Mucosa of rectum (tissue), 2 donors: Measurements from ENCODE around the gene SLC35G6.

Experiments used
- H3K27ac ChIP-seq, 2 donors: one replicate each; pipeline ENCODE4 v1.7.0; 2013; ENCODE audit warnings: inconsistent platforms in 2 of 2, low read depth in 2 of 2, low read length in 2 of 2
- H3K27me3 ChIP-seq, 2 donors: one replicate each; pipeline ENCODE4 v1.7.0; 2013; ENCODE audit warnings: low read length in 2 of 2; ENCODE audit not compliant: control insufficient read depth in 2 of 2, insufficient read depth in 2 of 2
- H3K36me3 ChIP-seq, 2 donors: one replicate each; pipeline ENCODE4 v1.7.0; 2013; ENCODE audit warnings: low read length in 2 of 2; ENCODE audit not compliant: control insufficient read depth in 2 of 2, insufficient read depth in 2 of 2
- H3K4me1 ChIP-seq, 2 donors: one replicate each; pipeline ENCODE4 v1.7.0; 2013; ENCODE audit warnings: low read length in 2 of 2, mild to moderate bottlenecking in 1 of 2; ENCODE audit not compliant: control insufficient read depth in 2 of 2, insufficient read depth in 2 of 2
- H3K4me3 ChIP-seq, 2 donors: one replicate each; pipeline ENCODE4 v1.7.0; 2013; ENCODE audit warnings: low read length in 2 of 2
- H3K9ac ChIP-seq, 2 donors: one replicate each; pipeline ENCODE4 v1.7.0; 2013; ENCODE audit warnings: low read length in 2 of 2, low read depth in 1 of 2, mild to moderate bottlenecking in 1 of 2
- H3K9me3 ChIP-seq, 2 donors: one replicate each; pipeline ENCODE4 v1.7.0; 2013; ENCODE audit warnings: low read length in 2 of 2; ENCODE audit not compliant: control insufficient read depth in 2 of 2
- donor health status: healthy.
- donor health status: Normal muscosa, but diverticular disease.

The SLC35G6 gene

DNA sequence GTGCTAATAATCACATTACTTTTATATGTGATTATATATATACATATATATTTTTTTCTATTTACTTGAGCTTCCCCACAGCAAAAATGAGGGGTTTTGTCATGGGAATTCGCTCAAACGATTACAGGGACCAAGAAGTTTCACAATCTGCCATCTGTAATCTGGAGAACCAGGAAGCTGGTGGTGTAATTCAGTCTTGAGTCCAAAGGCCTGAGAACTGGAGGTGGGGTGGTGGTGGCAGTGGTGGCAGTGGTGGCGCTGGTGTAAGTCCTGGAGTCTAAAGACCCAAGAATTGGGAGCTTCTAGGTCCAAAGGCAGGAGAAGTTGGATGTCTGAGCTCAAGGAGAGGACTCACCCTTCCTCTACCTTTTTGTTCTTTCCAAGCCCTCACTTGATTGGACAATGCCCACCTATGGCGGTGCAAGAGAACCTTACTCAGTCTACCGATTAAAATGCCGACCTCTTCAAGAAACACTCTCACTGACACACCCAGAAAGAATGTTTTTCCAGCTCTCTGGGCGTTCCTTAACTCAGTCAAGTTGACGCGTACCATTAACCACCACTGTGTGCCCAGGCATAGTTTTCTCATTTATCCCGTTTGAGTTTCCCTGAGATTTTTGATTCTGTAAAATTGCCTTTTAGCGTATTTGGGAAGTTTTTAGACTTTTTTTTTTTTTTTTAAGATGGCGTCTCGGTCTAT lies 34.8 kb downstream of the SLC35G6 start:
- Histone ChIP-seq H3K4me1 (peaks cover 9 to 12% of the 10 kb centered on the region in 2 donors), H3K9ac (peak overlapping the region in 1 of 2 donors; percentile 24), H3K9me3 (no peaks in the 10 kb centered on the region), H3K4me3 (peak overlapping the region; percentile 11 to 17), H3K27me3 (no peaks in the 10 kb centered on the region), H3K36me3 (peaks cover 32 to 34% of the 10 kb centered on the region in 2 donors), H3K27ac (peak overlapping the region; percentile 54 to 86)

- Histone ChIP-seq H3K9me3 (no peaks in the 10 kb centered on the region), H3K9ac (no peak overlapping the region), H3K27me3 (no peaks in the 10 kb centered on the region), H3K4me3 (no peak overlapping the region), H3K4me1 (no peaks in the 10 kb centered on the region), H3K36me3 (no peaks in the 10 kb centered on the region), H3K27ac (no peak overlapping the region)
Measured at GRCh38 chr17:7523033-7523432, 41.8 kb downstream of the SLC35G6 start.

DNA sequence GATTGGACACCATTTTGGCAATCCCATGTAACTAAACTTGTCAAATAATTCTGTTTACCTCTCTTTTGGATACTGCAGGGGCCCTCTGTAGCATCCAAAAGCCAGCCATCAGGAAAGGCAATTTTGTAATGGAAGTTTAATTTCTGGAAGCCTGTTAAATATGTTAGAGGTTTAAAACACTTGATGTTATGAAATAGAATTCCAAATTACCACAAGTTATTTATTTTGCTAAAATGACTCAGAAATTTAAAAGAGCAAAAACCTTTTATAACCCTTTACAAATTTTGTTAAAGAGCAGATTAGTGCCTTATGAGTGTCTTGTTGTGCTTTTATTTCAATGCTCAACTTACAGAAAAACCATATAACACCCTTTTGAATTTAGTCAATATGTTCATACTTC lies 47.6 kb downstream of the SLC35G6 start:
- Histone ChIP-seq H3K36me3 (no peaks in the 10 kb centered on the region), H3K4me1 (peaks cover 0 to 4% of the 10 kb centered on the region in 2 donors), H3K9ac (no peak overlapping the region), H3K27me3 (no peaks in the 10 kb centered on the region), H3K9me3 (no peaks in the 10 kb centered on the region), H3K27ac (no peak overlapping the region), H3K4me3 (no peak overlapping the region)

GRCh38 chr17:7530023-7530900 lies 49.0 kb downstream of the SLC35G6 start:
- Histone ChIP-seq H3K36me3 (no peaks in the 10 kb centered on the region), H3K4me3 (no peak overlapping the region), H3K27me3 (no peaks in the 10 kb centered on the region), H3K9ac (no peak overlapping the region), H3K4me1 (peaks cover 0 to 4% of the 10 kb centered on the region in 2 donors), H3K27ac (no peak overlapping the region), H3K9me3 (no peaks in the 10 kb centered on the region)
